CD4-positive, alpha-beta T cell (primary cell): ENCODE data around the gene MTCL1. TPM values are rescaled to one million over a fixed set of nuclear protein-coding genes. Genes with fewer than 3 reads are reported as not detected.

ENCODE experiments used
- ATAC-seq: fragments of 200-7000 bp; cut with Tn5 transposase; one replicate; pipeline ENCODE4 v1.10.0; 2022; ENCODE audit warnings: mild to moderate bottlenecking; ENCODE audit not compliant: poor library complexity
- CTCF ChIA-PET: fragments of 350-600 bp; sonication (Branson Sonifier 250); formaldehyde crosslinking; loops from one replicate; lab custom pipeline; 2021; ENCODE audit warnings: antibody characterized with exemption, inconsistent platforms; lab: Charles Lee
- POLR2A ChIA-PET: fragments of 350-600 bp; sonication (Branson Sonifier 250); formaldehyde crosslinking; loops from one replicate; lab custom pipeline; 2021; ENCODE audit warnings: antibody characterized with exemption, inconsistent platforms; lab: Charles Lee
- DNase-seq, 14 experiments: peaks; one replicate each; pipeline ENCODE4 v3.0.0-alpha.2; 2013 to 2020; ENCODE audit warnings: mixed read lengths in 2 of 14
- H3K27ac ChIP-seq, 2 donors: one replicate each; pipeline versions ENCODE4 v1.5.1 to v1.7.0; 2013; ENCODE audit warnings: low read length in 2 of 2, low read depth in 1 of 2, mild to moderate bottlenecking in 1 of 2
- H3K27me3 ChIP-seq, 2 experiments: 1 replicate in 1 of 2; 2 replicates in 1 of 2; pipeline versions ENCODE4 v1.6.1 to v1.7.0; 2013; ENCODE audit warnings: low read length in 2 of 2, control low read depth in 1 of 2, mild to moderate bottlenecking in 1 of 2, moderate library complexity in 1 of 2; ENCODE audit not compliant: insufficient read depth in 2 of 2, control insufficient read depth in 1 of 2
- H3K36me3 ChIP-seq: one replicate; pipeline ENCODE4 v1.6.1; 2013; ENCODE audit warnings: low read length, control low read depth; ENCODE audit not compliant: insufficient read depth
- H3K4me1 ChIP-seq: one replicate; pipeline ENCODE4 v1.6.1; 2013; ENCODE audit warnings: low read length, control low read depth; ENCODE audit not compliant: insufficient read depth
- H3K4me3 ChIP-seq: one replicate; pipeline ENCODE4 v1.5.1; 2013; ENCODE audit warnings: mild to moderate bottlenecking, low read length, moderate library complexity
- H3K9me3 ChIP-seq, 2 experiments: 1 replicate in 1 of 2; 2 replicates in 1 of 2; pipeline versions ENCODE4 v1.6.1 to v1.7.0; 2013; ENCODE audit warnings: low read length in 2 of 2, mild to moderate bottlenecking in 2 of 2, control low read depth in 1 of 2, moderate library complexity in 1 of 2; ENCODE audit not compliant: control insufficient read depth in 1 of 2, insufficient read depth in 1 of 2
- H3K27ac Mint-ChIP-seq: one replicate; pipeline ENCODE4 v1.8.0; 2020; ENCODE audit warnings: mixed read lengths
- H3K27me3 Mint-ChIP-seq: one replicate; pipeline ENCODE4 v1.8.0; 2021; ENCODE audit warnings: mixed read lengths
- H3K36me3 Mint-ChIP-seq: one replicate; pipeline ENCODE4 v1.8.0; 2021; ENCODE audit warnings: low read depth, mixed read lengths
- H3K4me1 Mint-ChIP-seq: one replicate; pipeline ENCODE4 v1.8.0; 2021; ENCODE audit warnings: low read depth, mixed read lengths
- H3K4me3 Mint-ChIP-seq: one replicate; pipeline ENCODE4 v1.8.0; 2020; ENCODE audit warnings: mild to moderate bottlenecking, mixed read lengths
- H3K9me3 Mint-ChIP-seq: one replicate; pipeline ENCODE4 v1.8.0; 2020; ENCODE audit warnings: mixed read lengths
- CTCF ChIP-seq: fragments of 200-600 bp; IDR thresholded peaks from one replicate; pipeline ENCODE4 v1.8.0; 2022; ENCODE audit warnings: antibody characterized with exemption, mild to moderate bottlenecking
- intact Hi-C, 2 experiments: fragments of 100-400 bp; cut with DNase I in 1 of 2; cut with micrococcal nuclease in 1 of 2; formaldehyde crosslinking; loops; one replicate each; pipeline versions ENCODE4 v1.15.1 to v1.9.0; 2023 to 2025; cut with DNase I, micrococcal nuclease
- total RNA-seq, 174 experiments: library from RNA in 2 of 174; stranded (reverse) in 2 of 174; gene quantifications; one replicate each; pipeline ENCODE4 v1.2.3 and lab custom pipeline; 2021 to 2026

MTCL1 gene
- total RNA-seq, 2 experiments from 2014 or later, result 0.11 to 0.55 TPM

DNA sequence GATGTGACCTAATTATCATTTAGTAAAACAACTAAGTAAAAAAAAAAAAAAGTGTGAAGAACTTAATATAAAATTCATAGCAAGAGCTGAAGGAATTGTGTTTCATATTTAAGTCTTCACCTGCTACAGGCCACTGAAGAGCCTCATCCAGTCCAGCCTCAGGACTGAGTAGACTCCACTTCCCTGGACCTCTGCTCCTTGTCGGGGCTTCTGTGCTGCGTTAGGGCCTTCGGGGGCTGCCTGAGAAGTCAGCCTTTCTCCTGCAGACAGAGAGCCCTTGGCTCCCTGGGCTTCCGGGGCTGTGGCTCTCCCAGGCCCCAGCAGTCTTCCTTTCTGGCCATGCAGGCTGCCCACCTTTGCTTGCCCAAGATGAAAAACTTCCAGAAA, 95.5 kb downstream of the MTCL1 start:
- Mint-ChIP-seq H3K27ac (no peak overlapping the region), H3K4me1 (peaks cover 6% of the 10 kb centered on the region), H3K36me3 (no peaks in the 10 kb centered on the region), H3K27me3 (no peaks in the 10 kb centered on the region), H3K9me3 (no peaks in the 10 kb centered on the region), H3K4me3 (no peak overlapping the region)
- DNase-seq, result no peak
- no peak for TF ChIP-seq CTCF
- H3K4me1 ChIP-seq, result no peaks in the 10 kb centered on the region
- no peak overlapping the region for H3K4me3 ChIP-seq
- no peak for ATAC-seq
- H3K36me3 ChIP-seq, result no peaks in the 10 kb centered on the region
- no peak overlapping the region for H3K27ac ChIP-seq
- ChIA-PET CTCF (no interaction called here), POLR2A (no interaction called here)
- intact Hi-C loops, result no loop called here
- H3K27me3 ChIP-seq, result no peaks in the 10 kb centered on the region
- no peaks in the 10 kb centered on the region for H3K9me3 ChIP-seq

GRCh38 chr18:8801263-8801901, 96.0 kb downstream of the MTCL1 start:
- no peaks in the 10 kb centered on the region for H3K36me3 Mint-ChIP-seq
- intact Hi-C loops, result no loop called here
- H3K9me3 ChIP-seq, result no peaks in the 10 kb centered on the region
- no peaks in the 10 kb centered on the region for H3K27me3 ChIP-seq
- no peak overlapping the region for H3K27ac ChIP-seq
- no peak for DNase-seq
- H3K4me1 ChIP-seq, result no peaks in the 10 kb centered on the region
- no peaks in the 10 kb centered on the region for H3K27me3 Mint-ChIP-seq
- H3K4me1 Mint-ChIP-seq, result peaks cover 1% of the 10 kb centered on the region
- no peak for TF ChIP-seq CTCF
- H3K4me3 Mint-ChIP-seq, result no peak overlapping the region
- H3K4me3 ChIP-seq, result no peak overlapping the region
- POLR2A ChIA-PET, result no interaction called here
- H3K9me3 Mint-ChIP-seq, result no peaks in the 10 kb centered on the region
- no peak overlapping the region for H3K27ac Mint-ChIP-seq
- CTCF ChIA-PET, result no interaction called here
- H3K36me3 ChIP-seq, result no peaks in the 10 kb centered on the region
- ATAC-seq, result no peak

- Histone ChIP-seq H3K4me1 (peaks cover 4% of the 10 kb centered on the region), H3K27me3 (no peaks in the 10 kb centered on the region), H3K9me3 (no peaks in the 10 kb centered on the region), H3K27ac (no peak overlapping the region), H3K4me3 (no peak overlapping the region), H3K36me3 (no peaks in the 10 kb centered on the region)
- Mint-ChIP-seq H3K4me3 (no peak overlapping the region), H3K9me3 (no peaks in the 10 kb centered on the region), H3K4me1 (peaks cover 3% of the 10 kb centered on the region), H3K36me3 (no peaks in the 10 kb centered on the region), H3K27me3 (no peaks in the 10 kb centered on the region), H3K27ac (no peak overlapping the region)
- DNase-seq (no peak), ATAC-seq (no peak)
- POLR2A ChIA-PET, result no interaction called here
- CTCF ChIA-PET, result no interaction called here
- TF ChIP-seq CTCF, result no peak
- intact Hi-C loops, result no loop called here
Observed at GRCh38 chr18:8802017-8802672, 96.8 kb downstream of the MTCL1 start.
